Central memory CD8-positive, alpha-beta T cell (primary cell): ENCODE measurements around the gene HMGN4.
A peak's percentile ranks its signal among the peaks of the same experiment; 100 is the strongest.
"Not testable (repeated sequence)": the region's sequence is repeated elsewhere in the genome, so short reads cannot be mapped to it uniquely, and the experiment has no call there.

Experiments used
- ATAC-seq: fragments of 150-1000 bp; cut with Tn5 transposase; replicated peaks from 2 replicates; pipeline ENCODE4 v1.10.0; 2022; ENCODE audit warnings: mild to moderate bottlenecking, moderate FRiP score, moderate number of reproducible peaks; ENCODE audit not compliant: poor library complexity, severe bottlenecking; ENCODE audit errors: extremely low read depth
- DNase-seq, 2 donors: peaks; one replicate each; pipeline ENCODE4 v3.0.0; 2021; ENCODE audit warnings: low spot score in 2 of 2
- H3K27ac Mint-ChIP-seq: one replicate; pipeline ENCODE4 v1.8.0; 2022; ENCODE audit warnings: low read depth, mild to moderate bottlenecking, moderate library complexity, mixed read lengths
- H3K27me3 Mint-ChIP-seq: one replicate; pipeline ENCODE4 v1.8.0; 2022; ENCODE audit warnings: mixed read lengths
- H3K36me3 Mint-ChIP-seq: one replicate; pipeline ENCODE4 v1.8.0; 2022; ENCODE audit warnings: mild to moderate bottlenecking, moderate library complexity, mixed read lengths; ENCODE audit not compliant: insufficient read depth
- H3K4me1 Mint-ChIP-seq: one replicate; pipeline ENCODE4 v1.8.0; 2022; ENCODE audit warnings: mixed read lengths
- H3K4me3 Mint-ChIP-seq: one replicate; pipeline ENCODE4 v1.8.0; 2022; ENCODE audit warnings: mild to moderate bottlenecking, moderate library complexity, mixed read lengths
- H3K9me3 Mint-ChIP-seq: one replicate; pipeline ENCODE4 v1.8.0; 2022; ENCODE audit warnings: mixed read lengths

The HMGN4 gene

GRCh38 chr6:26511033-26511432 lies 27.1 kb upstream of the HMGN4 start:
- not testable (repeated sequence) for H3K27me3 Mint-ChIP-seq, H3K4me3 Mint-ChIP-seq, H3K36me3 Mint-ChIP-seq, H3K9me3 Mint-ChIP-seq, DNase-seq, H3K27ac Mint-ChIP-seq, H3K4me1 Mint-ChIP-seq, ATAC-seq

- H3K27me3 Mint-ChIP-seq = no peaks in the 10 kb centered on the region
- no peak for ATAC-seq
- no peak overlapping the region for H3K4me3 Mint-ChIP-seq
Observed at GRCh38 chr6:26514984-26515383, 23.2 kb upstream of the HMGN4 start.

GRCh38 chr6:26516481-26517427 lies 21.4 kb upstream of the HMGN4 start:
- Mint-ChIP-seq H3K4me3 (no peak overlapping the region), H3K4me1 (peaks cover 15% of the 10 kb centered on the region), H3K27me3 (no peaks in the 10 kb centered on the region), H3K9me3 (no peaks in the 10 kb centered on the region), H3K27ac (no peak overlapping the region), H3K36me3 (peaks cover 17% of the 10 kb centered on the region)
- DNase-seq = no peak
- no peak for ATAC-seq

More at GRCh38 chr6:26514984-26515383, 23.2 kb upstream of the HMGN4 start:
- H3K9me3 Mint-ChIP-seq = no peaks in the 10 kb centered on the region
- no peak overlapping the region for H3K27ac Mint-ChIP-seq
- DNase-seq = no peak
- peaks cover 2% of the 10 kb centered on the region for H3K36me3 Mint-ChIP-seq
- H3K4me1 Mint-ChIP-seq = no peaks in the 10 kb centered on the region

- DNase-seq = no peak
- H3K27me3 Mint-ChIP-seq = no peaks in the 10 kb centered on the region
- no peak for ATAC-seq
- H3K27ac Mint-ChIP-seq = no peak overlapping the region
- H3K4me1 Mint-ChIP-seq = peaks cover 26% of the 10 kb centered on the region
- no peaks in the 10 kb centered on the region for H3K9me3 Mint-ChIP-seq
- H3K4me3 Mint-ChIP-seq = no peak overlapping the region
- H3K36me3 Mint-ChIP-seq = peaks cover 24% of the 10 kb centered on the region
Observed at GRCh38 chr6:26519359-26519758, 18.8 kb upstream of the HMGN4 start.

- peaks cover 26% of the 10 kb centered on the region for H3K4me1 Mint-ChIP-seq
- H3K27me3 Mint-ChIP-seq = no peaks in the 10 kb centered on the region
- DNase-seq (no peak), ATAC-seq (peak; percentile 15)
- H3K27ac Mint-ChIP-seq = peak overlapping the region; percentile 96
- peak overlapping the region; percentile 73 for H3K4me3 Mint-ChIP-seq
- no peaks in the 10 kb centered on the region for H3K9me3 Mint-ChIP-seq
- peaks cover 24% of the 10 kb centered on the region for H3K36me3 Mint-ChIP-seq
Observed at GRCh38 chr6:26520237-26520849, 17.8 kb upstream of the HMGN4 start.

- ATAC-seq = peak; percentile 82
- H3K27ac Mint-ChIP-seq = peak overlapping the region; percentile 96
- peaks cover 24% of the 10 kb centered on the region for H3K36me3 Mint-ChIP-seq
Observed at GRCh38 chr6:26520850-26521599, 17.1 kb upstream of the HMGN4 start.

GRCh38 chr6:26521600-26522391 lies 16.4 kb upstream of the HMGN4 start:
- ATAC-seq (peak; percentile 40), DNase-seq (peak; percentile 38 to 55)
- Mint-ChIP-seq H3K9me3 (no peaks in the 10 kb centered on the region), H3K4me3 (peak overlapping the region; percentile 73), H3K36me3 (peaks cover 26% of the 10 kb centered on the region), H3K4me1 (peaks cover 26% of the 10 kb centered on the region), H3K27ac (peak overlapping the region; percentile 96), H3K27me3 (no peaks in the 10 kb centered on the region)

More at GRCh38 chr6:26520850-26521599, 17.1 kb upstream of the HMGN4 start:
- peaks cover 26% of the 10 kb centered on the region for H3K4me1 Mint-ChIP-seq
- H3K27me3 Mint-ChIP-seq = no peaks in the 10 kb centered on the region
- H3K9me3 Mint-ChIP-seq = no peaks in the 10 kb centered on the region
- H3K4me3 Mint-ChIP-seq = peak overlapping the region; percentile 73
- peak; percentile 80 to 87 for DNase-seq

- ATAC-seq, H3K9me3 Mint-ChIP-seq, DNase-seq, H3K27me3 Mint-ChIP-seq: not testable (repeated sequence)
- Mint-ChIP-seq H3K4me3 (peak overlapping the region; percentile 73), H3K36me3 (peaks cover 26% of the 10 kb centered on the region), H3K27ac (peak overlapping the region; percentile 96), H3K4me1 (peaks cover 26% of the 10 kb centered on the region)
Observed at GRCh38 chr6:26522486-26523228, 15.5 kb upstream of the HMGN4 start.

- H3K36me3 Mint-ChIP-seq = peaks cover 26% of the 10 kb centered on the region
- not testable (repeated sequence) for DNase-seq, H3K9me3 Mint-ChIP-seq, ATAC-seq, H3K4me3 Mint-ChIP-seq, H3K27me3 Mint-ChIP-seq
- H3K27ac Mint-ChIP-seq = peak overlapping the region; percentile 49
- peaks cover 26% of the 10 kb centered on the region for H3K4me1 Mint-ChIP-seq
Observed at GRCh38 chr6:26524314-26524713, 13.9 kb upstream of the HMGN4 start.

GRCh38 chr6:26524722-26525370 lies 13.3 kb upstream of the HMGN4 start:
- Mint-ChIP-seq H3K4me1 (peaks cover 26% of the 10 kb centered on the region), H3K36me3 (peaks cover 24% of the 10 kb centered on the region), H3K4me3 (no peak overlapping the region), H3K27me3 (no peaks in the 10 kb centered on the region), H3K9me3 (no peaks in the 10 kb centered on the region), H3K27ac (no peak overlapping the region)
- no peak for DNase-seq
- ATAC-seq = no peak

- H3K9me3 Mint-ChIP-seq = no peaks in the 10 kb centered on the region
- no peak overlapping the region for H3K4me3 Mint-ChIP-seq
- no peak overlapping the region for H3K27ac Mint-ChIP-seq
- peaks cover 18% of the 10 kb centered on the region for H3K36me3 Mint-ChIP-seq
- DNase-seq = no peak
- no peak for ATAC-seq
- no peaks in the 10 kb centered on the region for H3K27me3 Mint-ChIP-seq
- H3K4me1 Mint-ChIP-seq = peaks cover 21% of the 10 kb centered on the region
Observed at GRCh38 chr6:26525838-26526237, 12.3 kb upstream of the HMGN4 start.
